Caco-2 (cell line): ENCODE results near the gene TMEM181. TPM values are rescaled to one million over a fixed set of nuclear protein-coding genes. Genes with fewer than 3 reads are reported as not detected.

Experiments
- BruUV-seq: library from RNA; stranded (reverse); fragments of 400-500 nt; replicated peaks from 2 replicates; lab custom pipeline; 2021; lab: Mats Ljungman, UMichigan
- CTCF ChIA-PET: fragments of 300-600 bp; sonication (Branson Sonifier 250); formaldehyde crosslinking; loops from one replicate; lab custom pipeline; 2022; ENCODE audit warnings: antibody characterized with exemption; lab: Charles Lee
- POLR2A ChIA-PET: fragments of 300-600 bp; sonication (Branson Sonifier 250); formaldehyde crosslinking; loops from one replicate; lab custom pipeline; 2022; ENCODE audit warnings: antibody characterized with exemption; lab: Charles Lee
- DNase-seq, 2 experiments: peaks; one replicate each; pipeline versions ENCODE4 v3.0.0 to v3.0.0-alpha.2; 2020 to 2022
- H3K27me3 ChIP-seq: replicated peaks from 2 replicates; pipeline ENCODE4 v1.6.0; 2011; ENCODE audit warnings: low read length; ENCODE audit not compliant: control insufficient read depth, insufficient read depth
- H3K36me3 ChIP-seq: 2 replicates; pipeline ENCODE4 v1.5.1; 2011; ENCODE audit warnings: low read length; ENCODE audit not compliant: control insufficient read depth, insufficient read depth
- H3K4me1 ChIP-seq: fragments of 250-450 bp; sonication (Bioruptor Pico); 2 replicates; pipeline ENCODE4 v1.5.1; 2020; ENCODE audit warnings: mild to moderate bottlenecking
- H3K4me3 ChIP-seq: 2 replicates; pipeline ENCODE4 v1.5.1; 2011; ENCODE audit warnings: low read depth, mild to moderate bottlenecking, control low read depth, low read length
- H3K9me3 ChIP-seq: fragments of 250-450 bp; sonication (Bioruptor Pico); 2 replicates; pipeline ENCODE4 v1.5.1; 2020; ENCODE audit warnings: mild to moderate bottlenecking, moderate library complexity
- H3K27ac Mint-ChIP-seq: one replicate; pipeline ENCODE4 v1.8.0; 2022; ENCODE audit warnings: mixed read lengths; ENCODE audit not compliant: unreplicated experiment
- H3K27me3 Mint-ChIP-seq: one replicate; pipeline ENCODE4 v1.8.0; 2022; ENCODE audit warnings: mixed read lengths; ENCODE audit not compliant: insufficient read depth, unreplicated experiment
- H3K36me3 Mint-ChIP-seq: one replicate; pipeline ENCODE4 v1.8.0; 2022; ENCODE audit warnings: mild to moderate bottlenecking, mixed read lengths; ENCODE audit not compliant: insufficient read depth, unreplicated experiment
- H3K4me1 Mint-ChIP-seq: one replicate; pipeline ENCODE4 v1.8.0; 2022; ENCODE audit warnings: low read depth, mixed read lengths; ENCODE audit not compliant: unreplicated experiment
- H3K4me3 Mint-ChIP-seq: one replicate; pipeline ENCODE4 v1.8.0; 2022; ENCODE audit warnings: mild to moderate bottlenecking, moderate library complexity, mixed read lengths; ENCODE audit not compliant: unreplicated experiment
- H3K9me3 Mint-ChIP-seq: one replicate; pipeline ENCODE4 v1.8.0; 2022; ENCODE audit warnings: mixed read lengths; ENCODE audit not compliant: unreplicated experiment
- intact Hi-C: fragments of 100-400 bp; cut with micrococcal nuclease; formaldehyde crosslinking; loops from one replicate; pipeline ENCODE4 v1.10.0; 2022; ENCODE audit not compliant: unreplicated experiment
- total RNA-seq: library from RNA; stranded (reverse); gene quantifications from 2 replicates; pipeline ENCODE4 v1.2.3, GENCODE V29; 2022
- TF ChIP-seq, protein P1 (sequence below), 2 experiments: fragments of 200-600 bp in 1 of 2; IDR thresholded peaks; 1 replicate in 1 of 2; 2 replicates in 1 of 2; pipeline versions ENCODE4 v1.5.1 to v1.8.0; 2011 to 2022; ENCODE audit warnings: antibody characterized with exemption in 1 of 2, control low read depth in 1 of 2, inconsistent platforms in 1 of 2, low read depth in 1 of 2, low read length in 1 of 2, mild to moderate bottlenecking in 1 of 2, moderate library complexity in 1 of 2; ENCODE audit not compliant: insufficient read depth in 1 of 2, severe bottlenecking in 1 of 2, unreplicated experiment in 1 of 2

Gene TMEM181
- total RNA-seq, 1 experiment from 2014 or later = 26.7 TPM

DNA sequence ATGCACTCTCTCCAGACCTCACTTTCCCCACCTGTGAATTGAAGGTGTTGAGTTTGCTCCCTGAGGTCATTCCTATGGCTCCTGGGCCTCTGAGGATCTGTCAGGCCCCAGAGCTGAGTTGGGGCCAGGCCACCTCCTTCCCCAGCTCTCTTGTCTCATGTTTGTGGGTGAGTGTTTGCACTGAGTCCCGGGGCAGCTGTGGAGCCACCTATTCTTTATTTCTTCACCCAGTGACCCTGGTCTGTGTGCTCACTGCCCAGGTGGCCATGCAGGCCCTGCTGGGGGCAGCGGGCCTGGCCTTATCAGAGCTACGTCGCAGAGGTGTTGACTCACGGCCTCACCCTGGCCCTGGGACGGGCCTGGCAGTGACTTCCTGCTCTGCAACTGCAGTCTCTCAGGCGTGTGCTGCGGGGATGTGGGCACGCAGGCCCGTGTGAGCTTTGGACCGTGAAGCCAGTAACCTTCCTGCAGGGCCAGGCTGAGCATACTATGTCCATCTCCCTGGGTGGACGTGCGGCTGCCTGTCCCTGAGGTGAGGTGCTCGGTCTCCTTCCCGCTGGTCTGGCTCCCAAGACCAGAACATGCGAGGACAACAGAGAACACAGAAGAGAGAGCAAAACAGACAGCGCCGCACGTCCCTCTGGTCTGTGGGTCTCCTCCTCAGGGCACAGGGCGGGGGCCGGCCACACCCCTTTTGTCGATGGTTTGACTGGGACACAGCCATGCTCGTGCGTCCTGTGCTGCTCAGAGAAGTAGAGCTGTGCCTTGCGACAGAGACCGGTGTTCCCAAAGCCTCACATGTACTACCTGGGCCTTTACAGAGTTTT is 12.1 kb downstream of the TMEM181 start:
- Histone ChIP-seq H3K36me3 (peaks cover 2% of the 10 kb centered on the region; the same call in 1 of the 2 replicates), H3K27me3 (no peaks in the 10 kb centered on the region), H3K4me1 (no peaks in the 10 kb centered on the region), H3K9me3 (no peaks in the 10 kb centered on the region), H3K4me3 (no peak overlapping the region)
- H3K27me3 Mint-ChIP-seq = no peaks in the 10 kb centered on the region
- DNase-seq = peak in 1 of 2 experiments; percentile 44
- ChIA-PET CTCF (no interaction called here), POLR2A (no interaction called here)
- peak overlapping the region; percentile 55 for H3K27ac Mint-ChIP-seq
- H3K4me1 Mint-ChIP-seq = peaks cover 1% of the 10 kb centered on the region
- no peak overlapping the region for H3K4me3 Mint-ChIP-seq
- TF ChIP-seq, protein P1, sequence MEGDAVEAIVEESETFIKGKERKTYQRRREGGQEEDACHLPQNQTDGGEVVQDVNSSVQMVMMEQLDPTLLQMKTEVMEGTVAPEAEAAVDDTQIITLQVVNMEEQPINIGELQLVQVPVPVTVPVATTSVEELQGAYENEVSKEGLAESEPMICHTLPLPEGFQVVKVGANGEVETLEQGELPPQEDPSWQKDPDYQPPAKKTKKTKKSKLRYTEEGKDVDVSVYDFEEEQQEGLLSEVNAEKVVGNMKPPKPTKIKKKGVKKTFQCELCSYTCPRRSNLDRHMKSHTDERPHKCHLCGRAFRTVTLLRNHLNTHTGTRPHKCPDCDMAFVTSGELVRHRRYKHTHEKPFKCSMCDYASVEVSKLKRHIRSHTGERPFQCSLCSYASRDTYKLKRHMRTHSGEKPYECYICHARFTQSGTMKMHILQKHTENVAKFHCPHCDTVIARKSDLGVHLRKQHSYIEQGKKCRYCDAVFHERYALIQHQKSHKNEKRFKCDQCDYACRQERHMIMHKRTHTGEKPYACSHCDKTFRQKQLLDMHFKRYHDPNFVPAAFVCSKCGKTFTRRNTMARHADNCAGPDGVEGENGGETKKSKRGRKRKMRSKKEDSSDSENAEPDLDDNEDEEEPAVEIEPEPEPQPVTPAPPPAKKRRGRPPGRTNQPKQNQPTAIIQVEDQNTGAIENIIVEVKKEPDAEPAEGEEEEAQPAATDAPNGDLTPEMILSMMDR (IDR thresholded peaks at IDR 0.05; ENCODE audit: insufficient read depth in 1 of 2, low read depth in 1 of 2, low read length in 1 of 2, severe bottlenecking in 1 of 2, unreplicated experiment in 1 of 2) = no peak
- no peaks in the 10 kb centered on the region for H3K9me3 Mint-ChIP-seq
- BruUV-seq = no TSS peak
- intact Hi-C loops = no loop called here
- peaks cover 43% of the 10 kb centered on the region for H3K36me3 Mint-ChIP-seq

DNA sequence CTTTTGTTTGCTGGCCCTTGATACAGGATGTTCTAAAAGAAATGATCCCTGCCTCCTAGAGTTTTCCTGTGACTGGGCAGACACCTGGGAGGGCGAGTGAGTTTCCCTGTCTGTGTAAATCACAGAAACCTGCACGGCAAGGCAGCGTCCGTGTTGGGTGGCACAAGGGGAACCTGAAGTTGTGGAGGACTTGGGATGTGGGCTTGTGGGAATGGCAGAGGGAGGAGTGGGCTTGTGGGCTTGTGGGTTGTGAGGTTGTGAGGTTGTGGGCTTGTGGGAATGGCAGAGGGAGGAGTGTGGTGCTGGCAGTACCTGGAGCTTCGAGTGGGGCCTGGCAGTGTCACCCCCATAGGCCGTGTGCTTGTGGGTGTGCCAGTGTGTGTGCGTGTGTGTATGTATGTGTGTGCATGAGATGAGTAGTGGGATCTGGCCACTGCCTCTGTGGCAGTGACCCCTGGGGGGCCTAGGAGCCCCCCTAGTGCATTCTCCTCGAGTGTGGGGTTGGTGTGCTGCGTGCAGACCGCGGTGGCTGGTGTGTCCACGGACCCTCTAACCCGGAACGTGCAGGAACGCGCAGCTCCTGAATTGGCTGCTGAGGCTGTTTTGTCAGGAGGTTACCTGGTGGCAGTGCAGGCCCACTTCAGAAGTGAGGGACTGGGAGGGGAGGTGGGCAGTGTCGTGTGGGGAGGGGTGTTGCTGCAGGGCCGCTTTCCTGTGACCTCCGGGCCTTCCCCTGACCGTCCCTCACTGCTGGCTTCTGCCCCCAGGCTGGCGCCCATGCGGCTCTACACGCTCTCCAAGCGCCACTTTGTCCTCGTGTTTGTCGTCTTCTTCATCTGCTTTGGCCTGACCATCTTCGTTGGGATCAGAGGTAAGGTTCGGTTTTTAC is 13.0 kb downstream of the TMEM181 start:
- TF ChIP-seq, protein P1 (IDR thresholded peaks at IDR 0.05; ENCODE audit: insufficient read depth in 1 of 2, low read depth in 1 of 2, low read length in 1 of 2, severe bottlenecking in 1 of 2, unreplicated experiment in 1 of 2) = no peak
- POLR2A ChIA-PET = no interaction called here
- H3K9me3 Mint-ChIP-seq = no peaks in the 10 kb centered on the region
- CTCF ChIA-PET = no interaction called here
- H3K27me3 Mint-ChIP-seq = no peaks in the 10 kb centered on the region
- H3K4me3 Mint-ChIP-seq = no peak overlapping the region
- H3K4me1 Mint-ChIP-seq = peaks cover 6% of the 10 kb centered on the region
- Histone ChIP-seq H3K4me1 (no peaks in the 10 kb centered on the region), H3K9me3 (no peaks in the 10 kb centered on the region), H3K36me3 (peaks cover 2% of the 10 kb centered on the region; the same call in 1 of the 2 replicates), H3K4me3 (no peak overlapping the region), H3K27me3 (no peaks in the 10 kb centered on the region)
- no peak for DNase-seq
- peaks cover 51% of the 10 kb centered on the region for H3K36me3 Mint-ChIP-seq
- intact Hi-C loops = no loop called here
- no TSS peak for BruUV-seq
- peak overlapping the region; percentile 14 for H3K27ac Mint-ChIP-seq

DNA sequence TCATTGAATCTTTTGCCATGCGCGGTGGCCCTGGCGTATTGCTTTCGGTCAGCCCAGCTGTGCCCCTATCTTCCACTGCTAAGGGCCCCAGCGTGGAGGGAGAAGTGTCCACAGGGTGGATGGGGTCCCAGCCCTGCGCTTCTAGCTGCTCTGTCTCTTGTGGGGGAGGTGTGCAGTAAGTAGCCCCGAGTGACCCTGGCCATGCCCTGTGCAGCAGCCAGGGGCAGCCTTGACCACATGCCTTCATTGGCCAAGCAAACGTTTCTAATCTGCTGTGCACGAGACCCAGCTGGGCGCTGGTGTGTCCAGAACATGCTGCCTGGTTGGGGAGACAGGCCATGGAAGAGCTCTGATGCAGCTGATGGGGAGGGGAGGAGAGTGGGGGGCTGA is 13.6 kb downstream of the TMEM181 start:
- CTCF ChIA-PET = no interaction called here
- no peak overlapping the region for H3K27ac Mint-ChIP-seq
- TF ChIP-seq, protein P1 (IDR thresholded peaks at IDR 0.05; ENCODE audit: insufficient read depth in 1 of 2, low read depth in 1 of 2, low read length in 1 of 2, severe bottlenecking in 1 of 2, unreplicated experiment in 1 of 2) = no peak

More for the DNA sequence above, 13.6 kb downstream of the TMEM181 start:
- no peaks in the 10 kb centered on the region for H3K27me3 Mint-ChIP-seq
- H3K4me3 Mint-ChIP-seq = no peak overlapping the region
- Histone ChIP-seq H3K4me3 (no peak overlapping the region), H3K36me3 (peaks cover 2% of the 10 kb centered on the region; the same call in 1 of the 2 replicates), H3K9me3 (no peaks in the 10 kb centered on the region), H3K4me1 (no peaks in the 10 kb centered on the region), H3K27me3 (no peaks in the 10 kb centered on the region)
- H3K9me3 Mint-ChIP-seq = no peaks in the 10 kb centered on the region
- peaks cover 6% of the 10 kb centered on the region for H3K4me1 Mint-ChIP-seq
- BruUV-seq = no TSS peak
- intact Hi-C loops = no loop called here
- peaks cover 51% of the 10 kb centered on the region for H3K36me3 Mint-ChIP-seq
- no peak for DNase-seq
- POLR2A ChIA-PET = no interaction called here
